ENCODE data around the gene NFIA.

The NFIA gene

DNA sequence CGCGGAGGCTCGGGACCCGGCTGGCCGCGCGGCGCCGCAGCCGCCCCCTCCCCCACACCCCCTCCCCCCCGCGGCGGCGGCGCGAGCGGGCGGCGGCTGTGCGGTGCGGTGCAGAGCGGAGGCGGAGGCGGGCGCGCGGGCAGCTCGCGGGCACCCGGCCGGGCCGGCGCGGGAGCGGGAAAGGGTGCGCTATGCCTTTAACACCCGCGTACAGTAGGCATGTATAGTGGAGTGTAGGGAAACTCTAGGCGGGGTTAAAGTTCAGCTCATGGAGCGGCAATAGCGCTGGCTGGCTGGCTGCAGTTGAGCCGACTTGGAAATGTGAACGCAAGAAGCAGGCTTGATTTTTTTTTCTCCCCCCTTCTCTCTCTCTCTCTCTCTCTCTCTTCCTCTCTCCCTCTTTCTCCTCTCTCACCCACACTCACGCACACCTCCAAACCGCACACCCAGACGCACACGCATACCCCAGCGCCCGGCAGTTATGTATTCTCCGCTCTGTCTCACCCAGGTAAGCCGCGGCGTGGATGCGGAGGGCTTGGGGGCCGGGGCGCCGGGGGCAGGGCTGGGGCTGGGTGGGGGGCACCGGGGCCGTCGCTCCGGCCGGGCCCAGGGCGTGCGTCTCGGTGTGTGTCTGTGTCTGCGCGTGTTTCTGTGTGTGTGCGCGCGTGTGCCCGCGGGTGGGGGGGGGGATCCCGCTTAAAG lies at the start of gene NFIA:
NFIA (plus strand) TSS at position 251 of the 702 bp plus-strand sequence.
- H3K4me3 ChIP-seq (replicated peaks; ENCODE audit: low read depth, low read length), result peak within 1 kb of the TSS; percentile 85
- TF ChIP-seq, protein P1, sequence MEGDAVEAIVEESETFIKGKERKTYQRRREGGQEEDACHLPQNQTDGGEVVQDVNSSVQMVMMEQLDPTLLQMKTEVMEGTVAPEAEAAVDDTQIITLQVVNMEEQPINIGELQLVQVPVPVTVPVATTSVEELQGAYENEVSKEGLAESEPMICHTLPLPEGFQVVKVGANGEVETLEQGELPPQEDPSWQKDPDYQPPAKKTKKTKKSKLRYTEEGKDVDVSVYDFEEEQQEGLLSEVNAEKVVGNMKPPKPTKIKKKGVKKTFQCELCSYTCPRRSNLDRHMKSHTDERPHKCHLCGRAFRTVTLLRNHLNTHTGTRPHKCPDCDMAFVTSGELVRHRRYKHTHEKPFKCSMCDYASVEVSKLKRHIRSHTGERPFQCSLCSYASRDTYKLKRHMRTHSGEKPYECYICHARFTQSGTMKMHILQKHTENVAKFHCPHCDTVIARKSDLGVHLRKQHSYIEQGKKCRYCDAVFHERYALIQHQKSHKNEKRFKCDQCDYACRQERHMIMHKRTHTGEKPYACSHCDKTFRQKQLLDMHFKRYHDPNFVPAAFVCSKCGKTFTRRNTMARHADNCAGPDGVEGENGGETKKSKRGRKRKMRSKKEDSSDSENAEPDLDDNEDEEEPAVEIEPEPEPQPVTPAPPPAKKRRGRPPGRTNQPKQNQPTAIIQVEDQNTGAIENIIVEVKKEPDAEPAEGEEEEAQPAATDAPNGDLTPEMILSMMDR (IDR thresholded peaks at IDR 0.05; ENCODE audit: low read depth, low read length, missing control alignments), result no peak
- DNase-seq (ENCODE audit: extremely low read depth, low read depth), result no peak

DNA sequence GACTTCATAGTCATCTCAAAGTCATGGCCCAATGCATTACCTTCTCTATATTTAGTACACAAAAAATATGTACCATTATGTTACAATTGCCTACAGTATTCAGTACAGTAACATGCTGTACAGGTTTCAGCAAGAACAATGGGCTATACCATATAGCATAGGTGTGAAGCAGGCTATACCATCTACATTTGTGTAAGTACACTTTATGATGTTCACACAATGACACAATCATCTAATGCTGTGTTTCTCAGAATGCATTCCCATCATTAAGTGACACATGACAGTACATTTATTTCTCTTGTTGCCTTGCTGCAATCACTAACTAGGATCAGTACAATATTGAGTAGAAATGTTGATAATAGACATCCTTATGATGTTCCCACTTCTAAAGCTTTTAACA lies 46.5 kb upstream of the NFIA start:
- no peak for DNase-seq (ENCODE audit: extremely low read depth, low read depth)
- TF ChIP-seq, protein P1 (IDR thresholded peaks at IDR 0.05; ENCODE audit: low read depth, low read length, missing control alignments), result no peak
- no peak overlapping the region for H3K4me3 ChIP-seq (replicated peaks; ENCODE audit: low read depth, low read length)

DNA sequence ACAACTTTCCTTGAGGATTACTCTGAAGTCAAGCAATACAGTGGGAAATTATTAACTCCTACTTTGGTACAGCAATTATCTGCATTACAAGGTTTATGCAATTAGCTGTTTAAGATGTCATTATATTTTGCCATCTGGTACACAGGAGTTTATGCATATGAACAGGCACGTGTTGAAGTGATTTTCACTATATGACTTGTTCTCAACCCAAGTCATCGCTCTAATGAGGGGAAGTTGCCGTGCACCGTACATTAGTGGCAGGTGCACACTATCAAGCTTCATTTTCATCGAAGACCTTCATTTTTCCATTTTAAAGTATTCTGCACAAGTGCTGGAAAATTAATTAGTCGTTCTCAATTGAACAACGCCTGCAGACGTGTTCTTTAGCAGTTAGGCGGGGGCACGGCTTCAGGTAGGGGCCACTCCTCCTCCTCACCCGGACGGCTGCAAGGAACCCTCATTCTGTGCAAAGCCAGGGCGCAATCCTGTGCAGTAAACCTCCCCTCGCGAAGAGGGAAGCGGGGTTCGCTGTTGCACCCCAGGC lies 39.8 kb upstream of the NFIA start:
- TF ChIP-seq, protein P1 (IDR thresholded peaks at IDR 0.05; ENCODE audit: low read depth, low read length, missing control alignments), result no peak
- peak overlapping the region; percentile 13 for H3K4me3 ChIP-seq (replicated peaks; ENCODE audit: low read depth, low read length)
- DNase-seq (ENCODE audit: extremely low read depth, low read depth), result no peak

DNA sequence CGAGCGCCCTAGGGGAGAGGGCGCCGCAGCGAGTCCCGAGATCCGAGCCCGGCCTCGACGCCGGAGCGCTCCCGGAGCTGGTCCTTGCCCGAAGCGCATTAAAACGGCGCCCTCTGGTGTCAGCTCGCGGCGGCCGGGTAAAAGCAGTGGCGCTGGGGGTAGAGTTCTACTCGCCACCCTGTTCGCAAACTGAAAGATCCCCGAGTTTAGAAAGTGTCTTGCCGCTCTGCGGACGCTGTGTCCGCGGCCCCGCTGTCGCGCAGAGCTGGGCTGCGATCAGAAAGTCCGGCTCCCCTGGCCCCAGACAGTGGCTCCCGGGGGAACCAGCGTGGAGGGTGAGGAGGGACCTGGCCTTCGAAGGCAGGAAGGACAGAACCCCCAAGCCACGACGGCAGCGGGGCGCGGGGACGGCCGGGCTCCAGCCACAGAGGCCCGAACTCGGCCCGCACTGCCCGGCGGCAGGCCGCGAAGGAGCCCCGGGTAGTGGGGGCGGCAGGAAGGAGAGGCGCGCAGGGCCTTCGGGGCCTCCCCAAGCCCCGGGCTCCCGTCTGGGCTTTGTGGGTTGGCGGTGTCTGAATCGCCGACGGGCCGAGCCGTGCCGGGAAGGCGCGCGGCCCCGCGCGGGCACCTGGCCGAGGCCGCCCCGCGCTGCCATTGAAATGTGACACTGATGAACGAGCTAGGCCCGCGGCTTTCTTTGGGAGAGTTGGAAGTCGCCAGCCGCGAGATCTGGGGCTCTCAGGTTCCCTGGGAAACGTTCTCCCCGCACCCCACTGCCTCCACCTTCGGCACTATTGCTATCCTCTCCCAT lies 39.1 kb upstream of the NFIA start:
- TF ChIP-seq, protein P1 (IDR thresholded peaks at IDR 0.05; ENCODE audit: low read depth, low read length, missing control alignments), result peak; percentile 83
- peak overlapping the region; percentile 13 for H3K4me3 ChIP-seq (replicated peaks; ENCODE audit: low read depth, low read length)
- DNase-seq (ENCODE audit: extremely low read depth, low read depth), result no peak

DNA sequence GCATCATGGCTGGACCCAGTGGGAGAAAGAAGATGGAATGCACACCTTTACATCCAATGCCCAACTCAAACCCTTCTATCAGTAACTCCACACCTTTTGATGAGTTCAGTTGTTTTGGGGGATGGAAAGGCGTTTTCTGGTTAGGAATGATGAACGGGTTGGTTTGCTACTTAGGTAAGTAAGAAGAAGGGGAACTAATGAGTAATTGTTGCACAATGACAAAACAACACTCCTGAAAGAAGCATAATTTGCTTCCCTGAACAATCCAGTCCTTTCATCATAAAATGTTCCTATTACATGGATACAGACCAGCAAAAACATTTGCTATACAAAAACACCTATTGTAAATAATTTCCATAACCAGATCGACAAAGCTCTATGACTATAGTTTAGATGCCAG lies 35.9 kb upstream of the NFIA start:
- no peak for DNase-seq (ENCODE audit: extremely low read depth, low read depth)
- TF ChIP-seq, protein P1 (IDR thresholded peaks at IDR 0.05; ENCODE audit: low read depth, low read length, missing control alignments), result no peak

DNA sequence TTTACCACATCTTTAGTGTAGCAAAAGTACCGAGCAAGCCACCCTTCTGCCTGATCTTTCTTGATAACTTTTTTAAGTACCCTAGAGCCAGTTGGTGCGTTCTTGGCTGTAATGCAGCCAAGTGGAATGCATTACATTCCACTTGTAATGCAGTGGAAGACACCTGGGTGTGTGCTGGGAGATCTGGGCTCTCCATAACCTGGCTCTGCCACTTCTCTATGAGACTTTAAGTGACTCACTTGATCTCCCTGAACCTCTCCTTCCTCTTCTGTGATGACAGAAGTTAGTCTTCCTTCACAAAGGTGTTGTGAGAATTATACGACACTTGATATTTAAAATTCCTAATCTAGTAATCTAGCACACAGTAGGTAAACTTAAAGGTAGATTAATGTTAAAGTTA lies 35.3 kb upstream of the NFIA start:
- no peak for DNase-seq (ENCODE audit: extremely low read depth, low read depth)
- H3K4me3 ChIP-seq (replicated peaks; ENCODE audit: low read depth, low read length), result no peak overlapping the region
- TF ChIP-seq, protein P1 (IDR thresholded peaks at IDR 0.05; ENCODE audit: low read depth, low read length, missing control alignments), result no peak

More for the DNA sequence above, 35.9 kb upstream of the NFIA start:
- H3K4me3 ChIP-seq (replicated peaks; ENCODE audit: low read depth, low read length), result no peak overlapping the region
